GM23338 (cell line): Measurements from ENCODE around the gene HES4.

ENCODE experiments used
- CTCF ChIP-seq, 2 experiments: fragments of 200-600 bp in 1 of 2; sonication (generic) in 1 of 2; conservative IDR thresholded peaks; 2 replicates each; pipeline versions ENCODE4 v1.5.1 to v1.6.1; 2016 to 2017; ENCODE audit warnings: antibody characterized with exemption in 2 of 2, low read depth in 2 of 2, mild to moderate bottlenecking in 2 of 2, moderate library complexity in 1 of 2
- EZH2phosphoT487 ChIP-seq: fragments of 200-600 bp; sonication (generic); IDR thresholded peaks from one replicate; pipeline ENCODE4 v1.8.1; 2018; ENCODE audit warnings: antibody characterized with exemption; ENCODE audit not compliant: unreplicated experiment
- JUNB ChIP-seq: IDR thresholded peaks from one replicate; pipeline ENCODE4 v1.6.1; 2016; ENCODE audit warnings: antibody characterized with exemption; ENCODE audit not compliant: unreplicated experiment
- REST ChIP-seq: IDR thresholded peaks from one replicate; pipeline ENCODE4 v1.6.1; 2018; ENCODE audit warnings: antibody characterized with exemption; ENCODE audit not compliant: unreplicated experiment
- ZNF331 ChIP-seq: fragments of 250-450 bp; sonication (Bioruptor Pico); IDR thresholded peaks from 2 replicates; pipeline ENCODE4 v1.5.0; 2020; ENCODE audit warnings: low read depth, mild to moderate bottlenecking, moderate library complexity

- TF ChIP-seq CTCF (conservative IDR thresholded peaks at IDR 0.05; ENCODE audit: low read depth in 2 of 2) (no peak), EZH2phosphoT487 (no peak), ZNF331 (no peak), REST (no peak), JUNB (no peak)
Measured at GRCh38 chr1:967466-968343, 32.2 kb downstream of the HES4 start.
